HG02840 (cell line): Measurements from ENCODE around the gene ZFAND3.
A peak's percentile ranks its signal among the peaks of the same experiment; 100 is the strongest.

Source experiments
- ATAC-seq: cut with Tn5 transposase; IDR thresholded peaks from one replicate; pipeline ENCODE4 v1.9.1; 2021; ENCODE audit warnings: mild to moderate bottlenecking, moderate library complexity, moderate number of reproducible peaks; ENCODE audit not compliant: unreplicated experiment, low FRiP score

ZFAND3 gene

GRCh38 chr6:37794825-37795224 lies 24.7 kb upstream of the ZFAND3 start:
- ATAC-seq = no peak

- no peak for ATAC-seq
Measured at GRCh38 chr6:37798436-37799262, 20.9 kb upstream of the ZFAND3 start.

- no peak for ATAC-seq
Measured at GRCh38 chr6:37799263-37799644, 20.3 kb upstream of the ZFAND3 start.

GRCh38 chr6:37800703-37801604 lies 18.6 kb upstream of the ZFAND3 start:
- no peak for ATAC-seq

GRCh38 chr6:37801605-37801940 lies 18.0 kb upstream of the ZFAND3 start:
- no peak for ATAC-seq

- ATAC-seq = no peak
Measured at GRCh38 chr6:37802810-37803209, 16.7 kb upstream of the ZFAND3 start.

- no peak for ATAC-seq
Measured at GRCh38 chr6:37804586-37804985, 14.9 kb upstream of the ZFAND3 start.

- ATAC-seq = no peak
Measured at GRCh38 chr6:37806213-37806612, 13.3 kb upstream of the ZFAND3 start.

GRCh38 chr6:37807656-37808055 lies 11.9 kb upstream of the ZFAND3 start:
- no peak for ATAC-seq

- no peak for ATAC-seq
Measured at GRCh38 chr6:37809197-37809543, 10.4 kb upstream of the ZFAND3 start.

GRCh38 chr6:37812841-37813240 lies 6.7 kb upstream of the ZFAND3 start:
- ATAC-seq = no peak

GRCh38 chr6:37814374-37814773 lies 5.2 kb upstream of the ZFAND3 start:
- no peak for ATAC-seq

- ATAC-seq = no peak
Measured at GRCh38 chr6:37816599-37817375, 2.7 kb upstream of the ZFAND3 start.

GRCh38 chr6:37818536-37819176 lies 871 bp upstream of the ZFAND3 start:
- peak; percentile 72 for ATAC-seq

- ATAC-seq = no peak
Measured at GRCh38 chr6:37819802-37820717, 533 bp downstream of the ZFAND3 start.

- no peak for ATAC-seq
Measured at GRCh38 chr6:37820718-37821079, 1.2 kb downstream of the ZFAND3 start.

GRCh38 chr6:37821446-37821845 lies 1.9 kb downstream of the ZFAND3 start:
- ATAC-seq = no peak

- ATAC-seq = no peak
Measured at GRCh38 chr6:37822851-37823682, 3.5 kb downstream of the ZFAND3 start.

- ATAC-seq = no peak
Measured at GRCh38 chr6:37824170-37824569, 4.6 kb downstream of the ZFAND3 start.
